ENCODE results near the gene IL1RAPL2. TPM values are rescaled to one million over a fixed set of nuclear protein-coding genes. Genes with fewer than 3 reads are reported as not detected.

IL1RAPL2 gene
- total and polyA plus RNA-seq, 2 of the 8 experiments (the other 6 are each of a cell fraction or from before 2014, with no cell fraction given), result 0.20 to 1.3 TPM

- TF ChIP-seq KDM4A (IDR thresholded peaks at IDR 0.05; ENCODE audit: low read depth, low read length, severe bottlenecking) (no peak), RNF2 (IDR thresholded peaks at IDR 0.05; ENCODE audit: borderline replicate concordance, low read depth, low read length, missing control alignments, poor library complexity, severe bottlenecking) (no peak), CTBP2 (IDR thresholded peaks at IDR 0.05; ENCODE audit: borderline replicate concordance, insufficient read depth, insufficient read length, low read length) (no peak), CHD1 (IDR thresholded peaks at IDR 0.05; ENCODE audit: low read depth, low read length) (no peak), GABPA (IDR thresholded peaks at IDR 0.05; ENCODE audit: borderline replicate concordance, insufficient read depth, low read length) (no peak)
Observed at GRCh38 chrX:105755109-105755508, 1189.1 kb downstream of the IL1RAPL2 start (continued).

Measured in H1 (cell line).